HG02678 (cell line): ENCODE results near the gene PPP1R37.
"Not testable (repeated sequence)": the region's sequence is repeated elsewhere in the genome, so short reads cannot be mapped to it uniquely, and the experiment has no call there.

Source experiments
- ATAC-seq: cut with Tn5 transposase; IDR thresholded peaks from one replicate; pipeline ENCODE4 v1.9.1; 2021; ENCODE audit warnings: mild to moderate bottlenecking, moderate library complexity; ENCODE audit not compliant: unreplicated experiment

PPP1R37 gene

DNA sequence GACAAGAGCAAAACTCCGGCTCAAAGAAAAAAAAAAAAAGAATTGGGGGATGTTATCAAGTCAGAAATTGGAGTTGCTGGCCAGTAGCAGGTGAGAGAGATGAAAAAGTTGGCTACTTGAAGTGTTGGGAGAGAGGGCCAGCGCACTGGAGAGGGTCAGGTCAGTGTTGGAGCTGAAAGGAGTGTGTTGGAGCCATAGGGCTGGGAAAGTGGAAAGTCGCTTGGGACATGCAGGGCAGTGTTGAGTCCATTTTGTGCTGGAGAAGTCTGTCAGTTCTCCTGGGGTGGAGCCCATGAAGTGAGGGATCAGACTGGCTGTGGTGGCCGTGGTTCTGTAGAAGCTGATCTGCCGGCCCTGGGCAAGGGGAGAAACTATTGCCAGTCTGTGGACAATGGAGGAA, 1.7 kb downstream of the PPP1R37 start:
- no peak for ATAC-seq

DNA sequence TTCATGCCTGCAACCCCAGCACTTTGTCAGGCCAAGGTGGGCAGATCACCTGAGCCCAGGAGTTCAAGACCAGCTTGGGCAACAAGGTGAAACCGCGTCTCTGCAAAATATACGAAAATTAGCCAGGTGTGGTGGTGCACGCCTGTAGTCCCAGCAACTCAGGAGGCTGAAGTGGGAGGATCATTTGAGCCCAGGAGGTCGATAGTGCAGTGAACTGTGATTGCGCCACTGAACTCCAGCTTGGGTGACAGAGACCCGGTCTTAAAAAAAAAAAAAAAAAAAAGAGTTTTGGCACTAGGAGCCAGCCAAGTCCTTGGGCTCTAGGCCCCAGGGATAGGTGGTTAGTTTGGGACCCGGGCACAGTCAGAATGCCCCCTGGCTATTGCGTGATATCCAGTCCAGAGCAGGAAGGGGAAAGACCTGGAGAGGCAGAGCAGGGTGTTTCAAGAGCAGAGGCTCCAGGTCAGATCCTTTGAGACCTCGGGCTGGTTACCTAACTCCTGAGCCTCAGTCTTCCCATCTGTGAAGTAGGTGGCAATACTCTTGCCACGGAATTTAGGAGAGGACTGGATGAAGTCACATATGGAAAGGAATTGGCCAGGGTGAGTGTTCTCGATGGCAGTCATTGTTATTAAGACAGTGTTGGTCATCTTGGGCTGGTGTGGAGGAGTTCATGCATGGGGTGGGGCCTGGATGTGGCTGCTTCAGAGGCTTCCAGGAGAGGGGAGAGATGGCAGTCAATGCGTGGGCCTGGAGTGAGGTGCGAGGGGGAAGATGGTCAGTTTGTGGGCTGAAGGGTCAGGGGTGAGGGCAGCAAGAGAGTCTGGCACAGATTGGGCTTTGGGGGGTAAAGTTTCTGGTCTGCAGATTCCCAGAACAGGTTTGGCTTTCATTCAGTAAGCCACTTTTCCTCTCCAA, 2.8 kb downstream of the PPP1R37 start:
- no peak for ATAC-seq

- ATAC-seq = no peak
These were observed 3.7 kb downstream of the PPP1R37 start for GRCh38 chr19:45096700-45097099.

- no peak for ATAC-seq
These were observed 4.4 kb downstream of the PPP1R37 start for GRCh38 chr19:45097450-45097775.

DNA sequence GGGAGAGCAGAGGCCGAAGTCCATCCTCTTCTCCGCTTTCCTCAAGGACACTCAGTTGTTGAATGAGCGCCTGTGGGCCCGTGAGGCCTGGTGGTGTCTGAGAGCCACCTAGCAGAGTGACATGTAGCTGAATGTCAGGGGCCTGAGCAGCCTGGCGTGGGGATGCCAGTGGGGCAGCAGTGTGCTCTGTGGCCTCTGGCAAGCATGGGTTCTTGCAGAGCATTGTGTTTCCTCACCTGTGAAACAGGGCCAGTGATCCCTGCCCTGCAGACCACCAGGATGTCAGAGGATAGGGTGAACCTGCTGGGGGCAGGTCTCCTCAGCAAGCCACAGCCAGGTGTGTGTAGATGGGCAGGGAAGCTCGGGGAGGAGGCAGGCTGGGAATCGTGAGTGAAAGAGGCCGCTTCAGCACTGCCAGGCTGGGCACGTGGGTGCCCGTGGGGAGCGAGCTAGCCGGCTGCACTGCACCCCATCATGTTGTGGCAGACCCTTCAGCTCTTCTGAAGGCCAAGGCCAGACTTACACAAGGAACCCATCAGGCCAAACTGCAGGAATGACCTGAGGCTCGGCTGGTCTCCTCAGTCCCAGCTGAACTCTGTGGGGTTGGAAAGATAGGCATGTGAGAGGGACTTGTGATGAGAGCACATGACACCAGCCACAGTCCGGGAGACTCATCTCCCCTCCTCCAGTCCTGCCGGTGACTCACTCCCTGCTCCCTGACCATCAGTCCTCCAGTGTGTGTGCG, 5.0 kb downstream of the PPP1R37 start:
- ATAC-seq = no peak

DNA sequence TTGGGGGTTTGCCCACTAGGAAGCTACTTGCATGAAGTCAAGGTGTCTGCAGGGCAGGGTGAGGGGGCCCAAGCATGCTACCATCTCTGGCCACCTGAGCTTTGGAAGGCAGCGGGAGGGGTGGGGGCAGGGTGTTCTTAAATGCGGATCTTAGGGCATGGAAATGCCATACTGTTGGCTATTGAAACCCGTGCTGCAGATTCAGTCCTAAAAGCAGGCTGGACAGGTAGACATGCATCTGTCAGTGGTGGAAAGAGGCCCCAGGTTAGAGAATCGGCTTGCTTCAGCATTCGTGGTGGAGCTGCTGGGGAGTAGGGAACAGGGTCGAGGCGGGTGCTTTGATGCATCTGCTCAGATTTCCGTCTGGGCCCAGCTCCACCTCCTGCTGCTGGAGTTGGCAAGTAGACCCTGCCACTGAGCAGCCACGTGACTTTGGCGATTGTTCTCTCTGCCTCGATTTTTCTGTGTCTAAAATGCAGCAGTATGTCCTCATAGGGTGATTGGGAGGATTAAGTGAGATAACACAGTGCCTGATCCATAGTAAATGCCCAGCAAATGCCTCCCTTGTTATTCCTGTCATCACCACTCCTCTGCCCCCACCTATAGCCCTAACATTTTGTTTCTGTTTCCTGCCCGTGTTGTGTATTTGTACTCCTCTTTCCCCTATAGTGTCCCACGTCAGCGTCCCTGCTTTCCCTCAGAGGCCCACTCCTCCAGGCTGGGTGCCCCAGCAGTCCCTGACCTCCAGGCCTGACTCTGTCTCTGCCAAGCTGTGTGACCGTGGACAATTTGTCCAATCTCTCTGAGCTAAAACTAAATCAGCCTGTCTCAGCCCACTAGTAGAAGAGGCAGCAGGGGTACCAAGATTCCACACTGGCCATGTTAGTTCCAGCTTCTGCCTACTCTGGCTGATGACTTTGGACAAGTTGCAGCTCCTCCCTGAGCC, 5.8 kb downstream of the PPP1R37 start:
- no peak for ATAC-seq

DNA sequence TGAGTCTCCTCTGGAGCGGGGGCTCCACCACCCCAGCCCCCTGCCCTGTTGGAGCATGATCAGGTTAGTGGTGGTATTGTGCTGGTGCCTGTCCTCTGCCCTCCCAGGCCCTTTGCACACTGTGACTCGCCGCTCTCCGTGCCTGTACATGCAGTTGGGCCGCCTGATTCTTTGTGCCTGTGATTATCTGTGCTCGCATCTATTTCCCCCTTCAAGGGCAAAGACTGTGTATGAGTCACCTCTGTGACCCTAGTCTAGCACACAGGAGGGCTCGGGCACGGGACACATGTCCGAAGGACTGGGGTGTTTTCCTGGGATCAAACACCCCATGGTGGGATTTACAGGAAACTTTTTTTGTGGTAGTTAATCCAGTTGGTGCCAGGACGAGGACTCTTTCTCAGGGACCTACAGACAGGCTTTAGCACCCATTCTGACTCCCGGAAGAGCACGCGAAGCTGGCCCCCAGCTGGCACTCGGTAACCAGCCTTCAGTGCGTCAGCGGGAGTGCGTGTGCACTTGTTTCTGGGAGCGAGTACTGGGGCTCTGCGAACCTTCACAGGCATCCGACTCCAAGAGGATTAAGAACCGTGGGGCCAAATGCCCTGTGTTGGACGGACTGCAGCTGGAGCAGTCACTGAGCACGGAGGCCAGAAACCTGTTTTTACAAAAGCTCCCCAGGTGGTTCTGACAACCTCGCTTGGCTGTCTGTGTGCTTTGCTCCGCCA, 6.7 kb downstream of the PPP1R37 start:
- no peak for ATAC-seq

DNA sequence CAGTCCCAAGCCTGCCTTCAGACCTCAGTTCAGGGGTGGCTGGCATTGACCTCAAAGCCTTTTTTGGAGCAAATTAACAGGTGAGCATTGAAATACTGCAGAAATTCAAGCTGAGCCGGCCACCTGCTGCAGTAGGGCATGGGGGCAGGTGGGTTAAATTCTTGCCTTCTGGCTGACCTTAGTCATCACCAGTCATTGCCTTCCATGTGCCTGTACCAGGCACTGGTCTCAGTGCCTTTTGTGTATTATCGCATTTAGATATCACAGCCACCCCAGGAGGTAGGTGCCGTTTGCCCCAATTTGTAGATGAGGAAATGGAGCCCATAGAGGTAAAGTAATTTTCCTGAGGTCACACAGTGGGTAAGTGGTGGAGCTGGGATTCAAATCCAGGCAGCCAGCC, 7.2 kb downstream of the PPP1R37 start:
- no peak for ATAC-seq

DNA sequence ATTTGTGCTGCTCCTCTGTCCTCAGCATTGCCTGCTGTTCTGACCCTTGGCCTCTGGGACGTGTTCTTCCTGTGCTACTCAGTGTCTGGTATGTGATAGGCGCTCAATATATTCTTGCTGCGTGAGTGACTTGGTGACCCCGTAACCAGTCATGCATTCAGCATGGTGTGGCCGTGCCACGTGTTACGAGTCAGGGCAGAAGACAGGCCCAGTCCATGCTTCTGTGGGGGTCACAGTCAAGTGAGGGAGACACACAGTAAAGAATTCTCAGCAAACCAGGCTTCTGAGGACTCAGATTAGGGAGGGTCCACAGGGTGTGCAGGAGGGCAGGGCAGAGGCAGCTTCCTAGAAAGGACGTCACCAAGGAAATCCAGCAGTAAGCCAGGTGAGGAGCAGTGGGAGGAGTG, 7.9 kb downstream of the PPP1R37 start:
- no peak for ATAC-seq

DNA sequence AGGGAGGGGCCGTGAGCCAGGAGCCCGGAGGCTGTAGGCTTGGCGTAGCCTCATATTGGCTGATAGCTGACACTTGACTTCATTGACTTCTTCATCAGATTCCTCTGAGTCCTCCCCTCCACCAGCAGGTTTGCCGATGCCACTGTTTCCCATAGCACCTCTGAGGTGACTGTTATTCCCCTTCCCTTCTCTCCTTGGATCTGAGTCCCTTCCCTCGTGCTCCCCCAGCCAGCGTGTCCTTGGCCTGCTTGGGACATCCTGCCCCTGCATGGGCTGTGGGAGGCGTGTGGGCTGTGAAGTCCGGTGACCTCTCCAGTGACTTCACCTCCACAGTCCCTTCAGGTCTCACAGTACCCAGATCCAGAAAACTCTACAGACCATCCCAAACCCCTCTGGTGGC, 8.8 kb downstream of the PPP1R37 start:
- no peak for ATAC-seq

DNA sequence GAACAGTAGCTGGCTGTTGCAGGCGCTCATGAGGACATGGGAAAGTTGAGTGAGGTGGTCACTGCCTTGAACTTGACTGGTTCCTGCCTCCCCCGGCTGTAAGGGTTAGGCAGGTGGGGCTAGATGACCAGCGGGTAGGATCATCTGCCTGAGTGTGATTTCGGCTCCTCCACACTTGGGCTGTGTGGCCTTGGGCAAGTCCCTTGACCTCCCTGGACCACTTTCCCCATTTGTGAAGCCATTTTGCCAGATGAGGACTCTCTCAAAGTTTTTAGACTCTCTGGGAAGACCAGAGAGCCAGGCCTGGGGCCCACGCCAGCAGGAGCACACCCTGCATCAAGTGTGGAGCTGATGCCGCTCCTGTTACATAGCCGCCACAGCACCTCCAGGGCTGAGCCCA, 9.5 kb downstream of the PPP1R37 start:
- no peak for ATAC-seq

DNA sequence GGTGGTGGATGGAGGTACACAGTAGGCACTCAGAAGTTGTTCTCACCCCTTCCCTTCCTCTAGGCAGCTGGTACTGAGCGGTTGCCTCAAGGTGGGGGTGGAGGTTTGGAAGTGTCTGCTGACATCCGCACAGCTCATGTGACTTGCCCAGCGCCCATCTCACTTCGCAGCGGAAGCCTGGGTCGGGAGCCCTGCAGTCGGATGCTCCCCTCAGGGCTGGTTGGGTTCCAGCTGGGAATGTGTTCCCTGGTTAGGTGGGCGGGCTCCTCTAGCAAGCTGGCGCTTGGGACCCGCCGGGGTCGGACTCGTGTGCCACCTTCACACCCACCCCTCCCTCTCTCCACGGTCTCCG, 10.2 kb downstream of the PPP1R37 start:
- no peak for ATAC-seq

DNA sequence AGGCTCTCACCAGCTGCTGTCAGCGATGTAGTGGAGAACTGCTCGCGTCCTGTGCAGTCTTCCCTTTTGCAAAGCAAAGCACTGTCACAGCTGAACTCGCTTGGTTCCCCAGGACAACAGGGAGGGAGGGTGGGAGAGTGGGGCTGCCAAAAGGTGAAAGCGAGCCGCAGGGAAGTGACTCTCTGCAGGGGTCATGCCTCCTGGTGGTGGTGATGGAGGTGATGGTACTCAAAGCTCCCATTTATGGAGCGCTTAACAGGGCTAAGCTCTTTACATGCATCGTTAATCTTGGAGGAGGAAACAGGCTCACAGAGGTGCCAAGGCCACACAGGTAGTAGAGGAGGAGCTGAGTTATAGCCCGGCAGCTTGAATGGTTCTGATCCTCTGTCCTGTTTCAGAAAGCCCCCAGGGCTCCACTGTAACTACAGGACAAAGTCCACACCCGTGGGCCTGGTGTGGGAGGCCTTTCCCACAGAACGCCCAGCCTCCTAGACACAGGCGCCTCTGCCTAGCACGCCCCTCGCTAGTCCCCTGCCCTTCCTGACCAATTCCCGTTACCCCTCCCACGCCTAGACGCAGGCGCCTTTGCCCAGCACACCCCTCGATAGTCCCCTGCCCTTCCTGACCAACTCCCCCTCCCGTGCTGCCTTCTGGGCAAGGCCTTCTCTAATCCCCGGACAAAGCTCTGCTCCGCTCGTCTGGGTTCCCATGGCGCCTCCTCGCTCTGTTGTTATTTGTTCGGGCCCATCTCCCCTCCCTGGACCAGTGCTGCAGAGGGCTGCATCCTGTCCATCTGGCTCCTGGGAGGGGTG, 10.7 kb downstream of the PPP1R37 start:
- no peak for ATAC-seq

- ATAC-seq = no peak
These were observed 11.8 kb downstream of the PPP1R37 start for GRCh38 chr19:45104658-45105349.

DNA sequence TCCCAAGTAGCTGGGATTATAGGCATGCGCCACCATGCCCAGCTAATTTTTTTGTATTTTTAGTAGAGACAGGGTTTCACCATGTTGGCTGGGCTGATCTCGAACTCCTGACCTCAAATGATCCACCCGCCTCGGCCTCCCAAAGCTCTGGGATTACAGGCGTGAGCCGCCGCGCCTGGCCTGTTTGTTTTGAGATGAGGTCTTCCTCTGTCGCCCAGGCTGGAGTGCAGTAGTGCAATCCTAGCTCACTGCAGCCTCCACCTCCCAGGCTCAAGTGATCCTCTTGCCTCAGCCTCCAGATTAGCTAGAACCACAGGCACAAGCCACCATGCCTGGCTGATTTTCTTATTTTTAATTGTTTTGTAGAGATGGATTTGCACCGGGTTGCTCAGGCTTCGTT, 13.4 kb downstream of the PPP1R37 start:
- ATAC-seq = not testable (repeated sequence)

DNA sequence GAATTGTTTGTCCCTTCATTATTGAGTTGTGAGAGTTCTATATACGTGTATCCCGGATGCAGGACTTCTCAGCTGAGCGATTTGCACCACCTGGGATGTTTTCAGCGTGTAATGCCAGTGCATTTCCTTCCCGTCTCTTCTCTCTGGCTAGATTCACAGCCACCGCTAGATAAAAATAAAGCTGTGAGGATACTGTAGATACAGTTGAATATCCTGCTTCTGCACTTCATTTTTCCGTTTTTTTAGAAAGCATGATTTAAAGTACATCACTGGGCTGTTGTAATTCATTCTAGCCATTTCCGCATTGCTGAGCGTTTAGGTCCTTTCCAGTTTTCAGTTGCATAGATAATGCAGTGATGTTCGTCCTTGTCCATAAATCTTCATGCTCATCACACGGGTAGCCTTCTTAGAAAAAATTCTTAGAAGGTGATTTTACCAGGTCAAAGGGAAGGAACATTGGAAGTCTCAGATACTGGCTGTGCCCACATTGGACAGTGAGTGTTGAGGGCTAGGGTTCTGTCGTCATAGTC, 14.7 kb downstream of the PPP1R37 start:
- ATAC-seq = no peak

DNA sequence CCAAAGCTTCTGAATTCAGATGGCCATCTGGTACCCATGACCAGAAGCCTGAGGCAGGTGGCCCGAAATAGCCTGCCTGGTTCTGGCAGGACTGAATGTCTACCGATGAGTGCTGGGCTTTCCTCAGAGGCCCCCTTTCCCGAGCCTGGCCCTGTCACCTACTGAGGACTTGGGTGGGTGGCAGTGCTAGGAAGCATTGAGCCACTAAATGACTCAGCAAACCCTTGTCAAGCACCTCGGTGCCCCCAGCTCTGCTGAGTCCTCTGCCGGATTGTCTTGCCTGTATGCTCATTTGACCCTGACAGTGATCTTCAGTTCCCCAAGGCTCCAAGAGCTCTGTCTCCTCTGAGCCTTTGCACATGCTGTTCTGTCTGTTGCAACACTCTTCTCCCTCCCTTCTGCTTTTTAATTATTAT, 17.9 kb downstream of the PPP1R37 start:
- no peak for ATAC-seq

GRCh38 chr19:45112111-45112827, 19.3 kb downstream of the PPP1R37 start:
- no peak for ATAC-seq
